ENCODE results near the gene PCSK6.
"Not testable (repeated sequence)": the region's sequence is repeated elsewhere in the genome, so short reads cannot be mapped to it uniquely, and the experiment has no call there.

The PCSK6 gene

DNA sequence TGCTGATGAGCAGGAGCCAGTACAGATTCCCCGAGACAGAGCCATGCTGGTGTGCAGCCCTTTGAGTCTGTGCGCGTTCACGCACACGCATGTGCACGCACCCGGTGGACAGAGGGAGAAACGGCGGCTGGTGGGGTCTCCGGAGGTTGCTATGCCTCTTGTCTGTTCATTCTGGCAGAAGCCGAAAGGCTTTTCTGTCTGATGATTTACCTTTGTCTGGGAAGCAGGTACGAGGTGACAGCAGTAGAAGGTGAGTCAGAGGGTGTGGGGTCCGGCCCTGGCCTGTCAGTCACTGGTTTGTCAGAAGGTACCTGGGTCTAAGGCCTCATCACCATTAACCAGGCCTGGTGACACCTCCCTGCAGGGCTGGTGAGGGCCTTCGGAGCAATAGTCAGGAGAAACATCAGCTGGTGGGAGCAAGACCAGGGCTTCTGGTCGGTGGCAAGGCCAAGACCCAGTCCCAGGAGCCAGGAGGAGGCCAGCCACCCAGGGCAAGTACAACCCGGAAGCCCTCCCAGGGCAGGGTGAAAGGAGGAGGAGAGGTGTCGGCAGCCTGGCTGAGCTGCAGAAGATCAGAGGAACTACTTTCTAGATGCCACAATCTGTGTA, 7.5 kb downstream of the PCSK6 start:
- no peak for DNase-seq

DNA sequence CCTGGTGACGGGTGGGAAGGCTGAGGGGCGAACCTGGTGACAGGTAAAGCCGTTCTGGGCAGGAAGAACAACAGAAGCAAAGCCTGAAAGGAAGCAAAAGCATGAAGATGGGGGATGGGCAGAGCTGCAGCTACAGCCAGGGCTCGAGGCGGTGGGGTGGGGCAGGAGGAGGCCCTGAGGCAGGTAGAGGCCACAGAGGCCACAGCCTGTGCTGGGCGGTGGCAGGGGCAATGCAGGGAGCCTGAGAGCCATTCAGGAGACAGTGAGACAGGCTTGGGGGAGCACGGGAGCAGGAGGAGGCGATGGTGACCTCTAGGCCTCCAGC, 8.2 kb downstream of the PCSK6 start:
- DNase-seq = no peak

DNA sequence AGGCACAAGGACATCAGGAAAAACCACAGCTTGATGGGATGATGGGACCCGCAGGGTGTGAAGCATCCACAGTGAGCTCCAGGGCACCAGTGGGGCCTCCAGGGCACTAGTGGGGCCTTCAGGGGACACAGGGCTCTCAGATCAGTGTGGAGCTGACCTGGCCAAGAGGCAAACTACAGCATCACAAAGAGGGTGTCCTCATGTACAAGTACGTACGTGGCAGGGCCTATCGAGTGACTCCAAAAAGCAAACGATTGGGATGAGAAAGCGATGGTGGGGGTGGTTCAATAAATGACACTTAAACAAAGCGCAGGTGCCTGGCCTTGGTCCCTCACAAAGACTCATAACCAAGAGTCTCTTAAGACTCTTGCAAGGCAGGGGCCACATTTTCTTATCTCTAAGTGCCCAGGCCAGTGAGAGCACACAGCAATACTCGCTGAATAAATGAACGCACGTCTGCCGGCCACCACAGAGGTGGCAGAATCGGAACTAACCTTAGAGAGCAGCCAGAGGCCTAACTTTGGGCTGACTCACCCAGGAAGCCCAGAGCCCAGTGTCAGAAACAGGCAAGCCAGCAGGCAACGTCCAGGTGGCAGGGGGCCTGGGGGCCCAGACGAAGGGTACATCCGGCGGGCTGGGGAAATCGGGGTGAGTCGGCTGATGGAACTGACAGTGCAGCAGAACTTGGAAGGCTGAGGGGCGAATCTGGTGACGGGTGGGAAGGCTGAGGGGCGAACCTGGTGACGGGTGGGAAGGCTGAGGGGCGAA, 8.7 kb downstream of the PCSK6 start:
- DNase-seq = no peak

- no peak for DNase-seq
Observed at GRCh38 chr15:101479851-101480612, 9.5 kb downstream of the PCSK6 start.

- DNase-seq = no peak
Observed at GRCh38 chr15:101479342-101479845, 10.1 kb downstream of the PCSK6 start.

DNA sequence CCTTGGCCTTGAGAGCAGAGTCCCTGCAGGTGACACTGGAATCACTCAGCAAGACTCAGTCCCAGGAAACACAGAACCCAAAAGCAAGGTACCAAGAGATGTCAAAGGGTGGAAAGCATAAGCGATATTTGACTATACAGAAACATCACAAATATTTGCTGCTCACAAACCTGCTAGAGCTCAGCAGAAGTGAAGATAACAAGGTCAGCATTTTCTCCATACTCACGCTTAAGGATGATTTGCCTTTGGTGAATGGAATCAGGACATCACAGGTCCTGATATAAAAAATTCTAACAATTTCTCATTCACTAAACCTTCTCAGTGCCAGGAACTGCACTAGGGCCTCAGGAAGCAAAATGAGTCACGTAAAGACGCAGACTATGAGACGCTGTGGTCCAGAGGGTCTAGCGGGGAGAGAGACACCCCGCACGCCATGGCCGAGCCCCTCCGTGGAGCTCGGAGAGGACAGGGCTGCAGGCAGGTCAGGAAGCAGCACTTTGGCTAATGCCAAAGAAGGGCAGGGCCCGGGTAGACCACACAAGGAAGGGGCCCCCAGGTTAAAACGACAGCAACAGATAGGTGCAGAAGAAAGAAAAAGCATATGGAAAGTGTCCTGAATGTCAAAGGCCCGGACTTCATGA, 10.7 kb downstream of the PCSK6 start:
- DNase-seq = no peak

GRCh38 chr15:101477851-101478362, 11.6 kb downstream of the PCSK6 start:
- no peak for DNase-seq

- no peak for DNase-seq
Observed at GRCh38 chr15:101476756-101477155, 12.8 kb downstream of the PCSK6 start.

GRCh38 chr15:101474983-101475382, 14.5 kb downstream of the PCSK6 start:
- DNase-seq = no peak

DNA sequence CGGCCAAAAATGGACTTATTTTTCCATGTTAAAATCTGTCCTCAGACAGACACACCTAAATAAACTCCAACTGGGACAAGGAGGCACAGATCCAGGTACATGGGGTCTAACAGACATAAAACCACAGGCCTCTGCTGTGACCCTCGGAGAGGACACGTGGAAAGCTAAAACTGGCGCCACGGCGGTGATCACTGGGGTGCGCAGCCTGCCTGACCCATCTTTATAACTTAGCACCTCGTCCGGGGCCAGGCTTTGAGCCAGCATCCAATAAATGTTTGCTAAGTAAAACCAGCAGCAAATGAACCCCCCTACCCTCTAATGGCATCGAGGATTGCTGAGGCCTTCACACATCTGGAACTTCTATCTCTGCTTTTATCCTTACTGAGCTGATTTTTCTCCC, 15.3 kb downstream of the PCSK6 start:
- DNase-seq = no peak

DNA sequence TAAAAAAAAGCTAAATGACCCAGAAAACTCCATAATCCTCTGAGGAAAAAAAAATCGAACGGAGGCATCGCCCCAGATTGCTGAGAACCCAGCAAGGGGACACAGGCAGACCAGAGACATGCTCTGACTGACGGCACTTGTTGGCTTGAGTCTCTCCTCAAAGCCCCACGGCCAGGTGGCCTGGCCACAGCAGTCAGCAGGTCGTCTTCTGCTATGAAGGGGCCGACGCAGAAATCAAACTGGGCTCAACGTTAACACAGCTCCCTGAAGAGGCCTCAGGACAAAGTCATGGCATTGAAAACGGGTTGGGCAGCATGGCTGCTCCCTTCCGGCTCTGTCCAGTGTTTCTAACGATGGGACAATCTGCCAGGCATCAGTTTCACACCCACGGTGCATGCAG, 17.5 kb downstream of the PCSK6 start:
- no peak for DNase-seq

- no peak for DNase-seq
Observed at GRCh38 chr15:101470548-101471239, 18.8 kb downstream of the PCSK6 start.

DNA sequence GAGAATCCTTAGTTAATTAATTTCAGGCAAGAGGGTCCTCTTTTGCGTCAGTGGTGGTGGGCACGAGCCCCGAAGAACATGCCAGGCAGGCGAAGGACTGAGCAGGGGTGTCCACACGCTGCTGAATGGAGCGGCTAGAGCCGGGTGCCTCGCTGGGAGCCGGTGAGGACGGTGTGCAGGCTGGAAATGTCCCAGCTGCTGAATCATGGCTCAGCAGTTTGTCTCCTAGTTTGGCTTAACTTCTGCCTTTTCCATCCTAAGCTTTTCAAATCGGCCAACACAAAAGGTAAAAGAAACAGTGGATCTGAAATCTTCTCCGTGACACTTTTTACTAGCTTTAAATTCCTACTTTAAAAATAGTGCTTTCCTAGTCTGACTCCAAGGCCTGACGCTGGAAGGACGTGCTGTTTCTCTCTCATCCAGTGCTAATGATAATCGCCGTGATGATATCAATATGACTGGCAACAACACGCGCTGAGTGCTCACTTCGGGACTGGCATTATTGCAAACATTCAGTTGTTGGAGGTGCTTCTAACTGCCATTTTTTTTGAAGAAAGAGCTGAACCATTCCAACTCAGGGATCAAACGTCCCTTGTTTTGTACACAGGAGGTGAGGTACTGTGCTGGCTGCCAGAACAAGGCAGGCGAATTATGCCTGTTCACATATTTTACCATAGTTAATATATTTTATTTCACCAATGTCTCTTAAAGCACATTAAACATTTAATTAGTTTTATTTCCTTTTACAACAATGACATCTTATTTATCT, 19.8 kb downstream of the PCSK6 start:
- DNase-seq = no peak

DNA sequence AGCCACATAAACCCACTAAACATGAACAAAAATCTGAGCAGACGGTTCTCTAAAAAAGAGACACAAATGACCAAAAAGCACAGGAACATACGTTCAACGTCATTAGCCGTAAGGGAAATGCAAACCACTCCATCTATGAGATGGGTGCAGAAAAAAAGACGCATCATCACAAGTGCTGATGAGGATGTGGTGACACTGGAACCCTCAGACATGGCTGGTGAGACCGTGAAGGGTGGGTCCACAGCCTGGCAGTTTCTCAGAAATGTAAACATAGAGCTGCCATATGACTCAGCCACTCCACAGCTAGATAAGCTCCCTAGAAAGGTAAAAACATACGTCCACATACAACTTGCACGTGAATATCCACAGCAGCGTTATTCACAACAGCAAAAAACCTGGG, 23.3 kb downstream of the PCSK6 start:
- no peak for DNase-seq

- DNase-seq = no peak
Observed at GRCh38 chr15:101464999-101465669, 24.4 kb downstream of the PCSK6 start.

DNA sequence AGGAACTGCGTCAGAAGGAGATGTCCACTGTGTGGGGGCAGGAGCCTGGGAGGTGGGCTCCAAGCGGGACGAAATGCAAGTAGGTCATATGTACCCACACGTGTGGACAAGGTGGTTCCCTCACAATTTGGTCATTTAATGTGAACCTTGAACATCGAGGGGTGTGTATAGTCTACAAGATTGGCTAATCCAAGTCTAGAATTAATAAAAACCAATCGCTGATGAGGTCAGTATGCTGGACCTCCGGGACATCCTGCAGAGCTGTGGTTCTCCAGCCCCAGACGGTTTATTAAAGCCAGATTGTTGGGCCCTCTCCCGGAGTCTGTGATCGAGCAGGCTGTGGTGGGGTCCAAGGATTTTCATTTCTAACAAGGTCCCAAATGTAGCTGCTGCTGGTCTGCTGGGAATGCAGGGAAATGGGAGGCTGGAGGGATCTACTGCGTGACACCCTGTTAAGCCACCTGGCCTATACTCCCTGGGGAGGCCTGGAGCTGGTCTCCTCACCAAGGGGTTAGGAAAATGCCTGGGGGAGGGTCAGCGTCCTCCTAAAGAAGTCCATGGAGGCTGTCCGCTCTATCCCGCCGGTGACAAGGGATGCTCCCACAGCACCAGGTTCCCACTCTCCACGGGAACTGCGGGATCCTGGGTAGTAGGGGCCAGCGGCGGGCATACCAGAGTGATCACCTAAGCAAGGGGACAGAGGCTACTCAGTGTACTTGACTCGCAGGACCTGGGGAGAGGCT, 25.1 kb downstream of the PCSK6 start:
- no peak for DNase-seq

DNA sequence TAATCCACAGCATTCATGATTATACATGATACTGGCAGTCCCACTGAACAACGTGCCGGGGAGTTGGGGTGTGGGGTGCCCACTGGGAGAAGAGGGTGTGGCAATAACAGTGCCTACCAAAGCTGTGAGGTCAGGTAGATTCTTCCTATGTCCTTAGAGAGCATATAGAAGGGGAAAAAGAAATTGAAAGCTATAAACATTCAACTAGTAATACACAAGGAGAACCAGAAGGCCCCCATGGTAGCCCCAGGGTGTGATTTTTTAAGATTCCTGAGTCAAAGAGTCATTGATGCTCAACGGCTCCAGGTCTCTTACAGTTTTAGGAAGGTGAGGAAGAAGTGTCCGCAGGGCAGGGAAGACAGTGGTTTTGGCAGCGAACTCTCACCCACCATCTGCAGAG, 25.8 kb downstream of the PCSK6 start:
- DNase-seq = not testable (repeated sequence)

- DNase-seq = no peak
Observed at GRCh38 chr15:101463270-101463669, 26.2 kb downstream of the PCSK6 start.

GRCh38 chr15:101461097-101461496, 28.4 kb downstream of the PCSK6 start:
- no peak for DNase-seq

- DNase-seq = no peak
Observed at GRCh38 chr15:101459579-101460300, 29.8 kb downstream of the PCSK6 start.
